T-helper 2 cell treated with Interferon-gamma antibody and Interleukin-4, amounts not matched to agents 5 μg/mL and 100 μg/mL, for 36 hours (primary cell): ENCODE measurements around the gene NCAPG2.
"Not testable (repeated sequence)": the region's sequence is repeated elsewhere in the genome, so short reads cannot be mapped to it uniquely, and the experiment has no call there.

ENCODE experiments used
- DNase-seq: peaks from one replicate; pipeline ENCODE4 v3.0.0; 2021; ENCODE audit warnings: low spot score
- H3K27ac Mint-ChIP-seq: one replicate; pipeline ENCODE4 v1.8.0; 2021; ENCODE audit warnings: mild to moderate bottlenecking, mixed read lengths
- H3K27me3 Mint-ChIP-seq: one replicate; pipeline ENCODE4 v1.8.0; 2021; ENCODE audit warnings: low read depth, mixed read lengths
- H3K36me3 Mint-ChIP-seq: one replicate; pipeline ENCODE4 v1.8.0; 2021; ENCODE audit warnings: low read depth, mixed read lengths
- H3K4me1 Mint-ChIP-seq: one replicate; pipeline ENCODE4 v1.8.0; 2021; ENCODE audit warnings: low read depth, mixed read lengths
- H3K4me3 Mint-ChIP-seq: one replicate; pipeline ENCODE4 v1.8.0; 2022; ENCODE audit warnings: mild to moderate bottlenecking, moderate library complexity, mixed read lengths
- H3K9me3 Mint-ChIP-seq: one replicate; pipeline ENCODE4 v1.8.0; 2021; ENCODE audit warnings: mixed read lengths

The NCAPG2 gene

GRCh38 chr7:158645842-158646241 lies 58.8 kb downstream of the NCAPG2 start:
- H3K9me3 Mint-ChIP-seq = no peaks in the 10 kb centered on the region
- peaks cover 75% of the 10 kb centered on the region for H3K36me3 Mint-ChIP-seq
- no peak overlapping the region for H3K27ac Mint-ChIP-seq
- no peak overlapping the region for H3K4me3 Mint-ChIP-seq
- H3K4me1 Mint-ChIP-seq = peaks cover 11% of the 10 kb centered on the region
- H3K27me3 Mint-ChIP-seq = no peaks in the 10 kb centered on the region
- DNase-seq = no peak

- Mint-ChIP-seq H3K9me3 (no peaks in the 10 kb centered on the region), H3K27me3 (no peaks in the 10 kb centered on the region), H3K4me3 (no peak overlapping the region), H3K27ac (peak overlapping the region; percentile 17), H3K4me1 (peaks cover 10% of the 10 kb centered on the region), H3K36me3 (peaks cover 78% of the 10 kb centered on the region)
- DNase-seq = no peak
These were observed 62.5 kb downstream of the NCAPG2 start for GRCh38 chr7:158642149-158642548.

- H3K9me3 Mint-ChIP-seq = no peaks in the 10 kb centered on the region
- H3K4me3 Mint-ChIP-seq = no peak overlapping the region
- DNase-seq = no peak
- no peak overlapping the region for H3K27ac Mint-ChIP-seq
- H3K36me3 Mint-ChIP-seq = peaks cover 46% of the 10 kb centered on the region
- no peaks in the 10 kb centered on the region for H3K27me3 Mint-ChIP-seq
- peaks cover 6% of the 10 kb centered on the region for H3K4me1 Mint-ChIP-seq
These were observed 66.6 kb downstream of the NCAPG2 start for GRCh38 chr7:158638001-158638400.

- Mint-ChIP-seq H3K27me3 (no peaks in the 10 kb centered on the region), H3K4me3 (no peak overlapping the region), H3K4me1 (no peaks in the 10 kb centered on the region), H3K36me3 (peaks cover 43% of the 10 kb centered on the region), H3K27ac (no peak overlapping the region), H3K9me3 (no peaks in the 10 kb centered on the region)
- peak; percentile 15 for DNase-seq
These were observed 71.3 kb downstream of the NCAPG2 start for GRCh38 chr7:158633055-158633956.

DNA sequence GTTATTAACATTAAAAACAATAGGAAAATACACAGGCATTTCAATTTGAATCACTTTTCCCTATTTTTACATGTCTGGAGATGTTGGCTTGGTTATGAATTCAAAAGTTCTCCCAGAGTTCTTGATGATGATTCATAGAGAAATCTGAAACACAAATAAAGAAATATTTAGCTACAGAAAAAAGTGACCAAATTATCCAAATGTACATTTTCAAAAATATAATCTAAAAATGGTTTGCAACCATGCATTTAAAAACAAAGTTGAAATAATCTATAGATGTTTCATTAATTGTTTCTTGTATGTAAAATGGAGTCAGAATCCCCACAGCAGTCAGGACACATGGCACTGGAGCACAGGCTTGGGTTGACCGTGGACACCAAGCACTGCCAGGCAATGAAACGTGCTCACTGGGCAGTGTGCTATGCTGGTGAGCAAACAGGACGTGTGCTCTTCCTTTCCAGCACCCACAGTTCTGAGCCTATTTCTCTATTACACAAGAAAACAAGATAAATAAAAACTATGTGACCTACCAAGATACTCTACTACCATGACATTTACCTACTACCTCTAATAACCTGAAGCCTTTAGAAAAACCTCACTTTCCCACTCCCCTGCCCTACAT lies 72.9 kb downstream of the NCAPG2 start:
- no peaks in the 10 kb centered on the region for H3K9me3 Mint-ChIP-seq
- H3K4me3 Mint-ChIP-seq = no peak overlapping the region
- H3K27ac Mint-ChIP-seq = no peak overlapping the region
- no peaks in the 10 kb centered on the region for H3K27me3 Mint-ChIP-seq
- H3K4me1 Mint-ChIP-seq = no peaks in the 10 kb centered on the region
- no peak for DNase-seq
- H3K36me3 Mint-ChIP-seq = peaks cover 43% of the 10 kb centered on the region

- H3K36me3 Mint-ChIP-seq = peaks cover 50% of the 10 kb centered on the region
- DNase-seq, H3K4me3 Mint-ChIP-seq, H3K4me1 Mint-ChIP-seq, H3K9me3 Mint-ChIP-seq, H3K27ac Mint-ChIP-seq, H3K27me3 Mint-ChIP-seq: not testable (repeated sequence)
These were observed 78.3 kb downstream of the NCAPG2 start for GRCh38 chr7:158626289-158626688.

- DNase-seq = no peak
- Mint-ChIP-seq H3K36me3 (peaks cover 37% of the 10 kb centered on the region), H3K4me3 (no peak overlapping the region), H3K27ac (no peak overlapping the region), H3K9me3 (no peaks in the 10 kb centered on the region), H3K27me3 (no peaks in the 10 kb centered on the region), H3K4me1 (no peaks in the 10 kb centered on the region)
These were observed 81.4 kb downstream of the NCAPG2 start for GRCh38 chr7:158623241-158623640.

DNA sequence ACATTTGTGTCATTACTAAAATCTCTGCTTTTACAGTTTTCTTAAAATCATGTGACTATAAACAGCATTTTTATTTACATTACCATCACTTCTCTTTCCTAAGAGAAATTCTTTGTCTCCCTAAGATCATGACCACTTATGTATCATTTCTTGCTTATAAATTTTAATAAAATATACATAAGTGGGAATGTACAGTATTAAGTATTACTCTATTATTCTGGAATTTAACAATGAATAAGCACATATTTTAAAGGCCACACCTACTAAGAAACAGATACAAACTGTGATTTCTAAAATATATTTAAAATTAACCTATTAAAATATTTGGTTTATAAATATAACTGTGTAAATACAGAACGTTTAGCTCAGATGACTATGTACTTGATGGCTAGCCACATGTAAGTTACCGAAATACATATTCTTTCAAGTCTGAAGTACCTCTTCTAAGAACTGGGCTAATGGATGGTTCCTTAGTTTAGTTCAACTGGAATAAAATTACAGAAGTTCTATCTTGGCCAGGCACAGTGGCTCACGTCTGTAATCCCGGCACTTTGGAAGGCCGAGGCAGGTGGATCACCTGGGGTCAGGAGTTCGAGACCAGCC lies 83.7 kb downstream of the NCAPG2 start:
- H3K36me3 Mint-ChIP-seq = peaks cover 32% of the 10 kb centered on the region
- no peaks in the 10 kb centered on the region for H3K4me1 Mint-ChIP-seq
- no peak overlapping the region for H3K27ac Mint-ChIP-seq
- H3K4me3 Mint-ChIP-seq = no peak overlapping the region
- DNase-seq = no peak
- no peaks in the 10 kb centered on the region for H3K27me3 Mint-ChIP-seq
- H3K9me3 Mint-ChIP-seq = no peaks in the 10 kb centered on the region

DNA sequence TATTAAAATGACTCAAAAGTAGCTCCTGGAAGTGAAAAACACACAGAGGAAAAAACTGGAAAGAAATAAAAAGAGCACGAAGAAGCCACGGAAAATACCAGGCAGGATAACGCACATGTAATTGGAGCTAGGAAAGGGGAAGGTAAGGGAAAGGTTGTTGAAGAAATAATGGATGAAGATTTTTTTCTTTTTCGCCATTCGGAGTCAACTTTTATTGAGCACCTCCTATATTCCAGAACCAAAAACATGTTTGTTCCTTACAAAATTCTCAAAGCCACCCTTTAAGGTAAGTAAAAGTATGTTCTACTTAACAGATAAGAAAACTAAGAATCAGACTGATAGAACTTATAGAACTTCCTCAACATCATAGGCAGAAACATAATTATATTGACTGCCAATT lies 84.2 kb downstream of the NCAPG2 start:
- no peaks in the 10 kb centered on the region for H3K27me3 Mint-ChIP-seq
- H3K4me1 Mint-ChIP-seq = no peaks in the 10 kb centered on the region
- no peak overlapping the region for H3K4me3 Mint-ChIP-seq
- no peak for DNase-seq
- H3K36me3 Mint-ChIP-seq = peaks cover 31% of the 10 kb centered on the region
- no peak overlapping the region for H3K27ac Mint-ChIP-seq
- H3K9me3 Mint-ChIP-seq = no peaks in the 10 kb centered on the region

DNA sequence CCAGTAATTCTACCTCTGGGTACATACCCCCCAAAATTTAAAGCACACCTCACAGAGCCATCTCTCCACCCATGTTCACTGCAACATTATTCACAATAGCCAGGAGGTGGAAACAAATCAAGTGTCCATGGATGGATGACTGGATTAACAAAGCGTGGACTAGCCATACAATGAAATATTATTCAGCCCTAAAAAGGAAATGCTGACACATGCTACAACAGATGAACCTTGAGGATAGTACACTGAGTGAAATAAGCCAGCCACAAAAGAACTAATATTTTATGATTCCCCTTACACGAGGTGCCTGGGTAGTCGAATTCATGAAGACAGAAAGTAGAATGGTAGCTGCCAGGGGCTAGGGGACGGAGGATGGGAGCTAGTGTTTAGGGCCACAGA lies 85.9 kb downstream of the NCAPG2 start:
- peaks cover 25% of the 10 kb centered on the region for H3K36me3 Mint-ChIP-seq
- no peaks in the 10 kb centered on the region for H3K9me3 Mint-ChIP-seq
- no peaks in the 10 kb centered on the region for H3K4me1 Mint-ChIP-seq
- H3K4me3 Mint-ChIP-seq = no peak overlapping the region
- H3K27ac Mint-ChIP-seq = peak overlapping the region; percentile 26
- no peaks in the 10 kb centered on the region for H3K27me3 Mint-ChIP-seq
- DNase-seq = no peak

DNA sequence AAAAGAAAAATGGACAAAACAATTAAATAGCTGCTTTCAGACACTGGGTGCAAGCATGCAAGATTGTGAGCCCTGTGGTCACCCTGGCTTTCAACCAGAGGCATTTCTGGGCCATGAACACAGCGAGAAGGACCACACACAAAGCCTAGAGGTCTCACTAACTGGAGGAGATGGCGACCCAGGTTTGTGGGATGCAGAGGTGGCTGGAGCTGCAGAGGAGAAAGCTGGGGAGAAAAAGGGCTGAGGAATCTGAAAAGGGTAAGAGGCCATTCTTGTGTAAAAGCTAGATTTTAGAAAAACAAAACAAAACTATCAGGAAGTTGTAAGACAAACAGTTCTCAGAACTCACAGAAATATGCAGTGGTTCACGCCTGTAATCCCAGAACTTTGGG lies 86.9 kb downstream of the NCAPG2 start:
- H3K27ac Mint-ChIP-seq = no peak overlapping the region
- no peak overlapping the region for H3K4me3 Mint-ChIP-seq
- H3K4me1 Mint-ChIP-seq = no peaks in the 10 kb centered on the region

GRCh38 chr7:158616050-158616449 lies 88.6 kb downstream of the NCAPG2 start:
- H3K4me1 Mint-ChIP-seq = peaks cover 5% of the 10 kb centered on the region
- H3K36me3 Mint-ChIP-seq = peaks cover 21% of the 10 kb centered on the region
- no peak overlapping the region for H3K27ac Mint-ChIP-seq
- no peak for DNase-seq
- no peaks in the 10 kb centered on the region for H3K27me3 Mint-ChIP-seq
- no peak overlapping the region for H3K4me3 Mint-ChIP-seq
- no peaks in the 10 kb centered on the region for H3K9me3 Mint-ChIP-seq

More for the DNA sequence above, 86.9 kb downstream of the NCAPG2 start:
- no peak for DNase-seq
- no peaks in the 10 kb centered on the region for H3K9me3 Mint-ChIP-seq
- H3K27me3 Mint-ChIP-seq = no peaks in the 10 kb centered on the region
- H3K36me3 Mint-ChIP-seq = peaks cover 17% of the 10 kb centered on the region

DNA sequence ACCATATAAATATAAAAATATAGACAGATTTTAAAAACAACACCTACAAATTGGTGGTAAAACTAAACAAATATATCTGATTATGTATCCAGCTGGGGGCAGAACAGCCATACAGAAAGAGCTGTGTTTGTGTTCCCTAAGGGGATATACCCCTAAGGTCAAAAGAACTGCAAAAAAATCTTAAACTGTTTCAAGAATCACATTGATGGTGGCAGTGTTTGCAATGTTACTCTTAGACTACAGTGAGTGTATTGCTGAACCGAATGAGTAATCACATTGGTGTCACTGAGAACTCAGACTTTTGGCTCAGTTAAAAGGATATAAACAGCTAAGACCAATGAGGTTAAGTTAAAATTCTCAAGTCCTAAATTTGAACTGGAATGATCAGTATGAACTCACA lies 89.9 kb downstream of the NCAPG2 start:
- Mint-ChIP-seq H3K36me3 (peaks cover 18% of the 10 kb centered on the region), H3K9me3 (no peaks in the 10 kb centered on the region), H3K27ac (no peak overlapping the region), H3K27me3 (no peaks in the 10 kb centered on the region), H3K4me3 (no peak overlapping the region), H3K4me1 (peaks cover 5% of the 10 kb centered on the region)
- no peak for DNase-seq

DNA sequence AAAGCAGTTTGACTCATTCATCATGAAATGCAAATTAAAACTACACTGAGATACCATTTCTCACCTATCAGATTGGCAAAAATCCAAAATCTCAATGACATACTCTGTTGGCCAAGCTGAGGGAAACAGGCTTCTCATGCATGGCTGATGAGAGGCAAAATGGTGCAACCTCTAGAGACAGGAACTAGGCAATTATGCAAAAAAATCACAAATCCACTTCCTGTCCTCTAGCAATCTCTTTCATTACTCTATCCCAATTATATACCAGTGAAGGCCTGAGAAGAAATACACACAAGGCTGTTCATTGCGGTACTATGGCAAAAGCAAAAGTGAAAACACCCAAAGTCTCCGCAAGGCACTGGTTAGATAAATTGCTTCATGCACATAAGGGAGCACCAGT lies 91.1 kb downstream of the NCAPG2 start:
- no peak for DNase-seq
- Mint-ChIP-seq H3K27me3 (no peaks in the 10 kb centered on the region), H3K36me3 (peaks cover 17% of the 10 kb centered on the region), H3K27ac (no peak overlapping the region), H3K4me1 (peaks cover 5% of the 10 kb centered on the region), H3K4me3 (no peak overlapping the region), H3K9me3 (no peaks in the 10 kb centered on the region)
